ENCODE data around the gene LHFPL4.

- TF ChIP-seq TAF1 (IDR thresholded peaks at IDR 0.05; ENCODE audit: borderline replicate concordance, insufficient read depth, low read length) (no peak), REST (IDR thresholded peaks at IDR 0.05; ENCODE audit: insufficient read depth in 1 of 2, low read depth in 2 of 2, low read length in 2 of 2) (no peak), POLR2AphosphoS5 (IDR thresholded peaks at IDR 0.05; ENCODE audit: low read depth, low read length) (no peak), SIN3A (IDR thresholded peaks at IDR 0.05; ENCODE audit: borderline replicate concordance, insufficient read depth, low read length) (no peak), FOXP2 (optimal IDR thresholded peaks at IDR 0.05; ENCODE audit: borderline replicate concordance, extremely low read depth, extremely low read length, insufficient read depth) (no peak)
Observed at GRCh38 chr3:9507586-9508578, 45.7 kb downstream of the LHFPL4 start.
